22Rv1 (cell line): Measurements from ENCODE around the gene PTCD2.
A peak's percentile ranks its signal among the peaks of the same experiment; 100 is the strongest.
"Not testable (repeated sequence)": the region's sequence is repeated elsewhere in the genome, so short reads cannot be mapped to it uniquely, and the experiment has no call there.

Experiments
- H3K27ac ChIP-seq: fragments of 450-650 bp; 2 replicates; pipeline ENCODE4 v1.5.1; 2017
- ZFX ChIP-seq: fragments of 450-650 bp; IDR thresholded peaks from 2 replicates; pipeline ENCODE4 v1.6.1; 2017; ENCODE audit warnings: antibody characterized with exemption, borderline replicate concordance
- TF ChIP-seq, protein P1 (sequence below): fragments of 450-650 bp; IDR thresholded peaks from 2 replicates; pipeline ENCODE4 v1.5.1; 2017; ENCODE audit warnings: mild to moderate bottlenecking

PTCD2 gene

GRCh38 chr5:72392326-72392733, 72.2 kb downstream of the PTCD2 start:
- no peak overlapping the region for H3K27ac ChIP-seq
- TF ChIP-seq ZFX: no peak
- TF ChIP-seq, protein P1, sequence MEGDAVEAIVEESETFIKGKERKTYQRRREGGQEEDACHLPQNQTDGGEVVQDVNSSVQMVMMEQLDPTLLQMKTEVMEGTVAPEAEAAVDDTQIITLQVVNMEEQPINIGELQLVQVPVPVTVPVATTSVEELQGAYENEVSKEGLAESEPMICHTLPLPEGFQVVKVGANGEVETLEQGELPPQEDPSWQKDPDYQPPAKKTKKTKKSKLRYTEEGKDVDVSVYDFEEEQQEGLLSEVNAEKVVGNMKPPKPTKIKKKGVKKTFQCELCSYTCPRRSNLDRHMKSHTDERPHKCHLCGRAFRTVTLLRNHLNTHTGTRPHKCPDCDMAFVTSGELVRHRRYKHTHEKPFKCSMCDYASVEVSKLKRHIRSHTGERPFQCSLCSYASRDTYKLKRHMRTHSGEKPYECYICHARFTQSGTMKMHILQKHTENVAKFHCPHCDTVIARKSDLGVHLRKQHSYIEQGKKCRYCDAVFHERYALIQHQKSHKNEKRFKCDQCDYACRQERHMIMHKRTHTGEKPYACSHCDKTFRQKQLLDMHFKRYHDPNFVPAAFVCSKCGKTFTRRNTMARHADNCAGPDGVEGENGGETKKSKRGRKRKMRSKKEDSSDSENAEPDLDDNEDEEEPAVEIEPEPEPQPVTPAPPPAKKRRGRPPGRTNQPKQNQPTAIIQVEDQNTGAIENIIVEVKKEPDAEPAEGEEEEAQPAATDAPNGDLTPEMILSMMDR: no peak

DNA sequence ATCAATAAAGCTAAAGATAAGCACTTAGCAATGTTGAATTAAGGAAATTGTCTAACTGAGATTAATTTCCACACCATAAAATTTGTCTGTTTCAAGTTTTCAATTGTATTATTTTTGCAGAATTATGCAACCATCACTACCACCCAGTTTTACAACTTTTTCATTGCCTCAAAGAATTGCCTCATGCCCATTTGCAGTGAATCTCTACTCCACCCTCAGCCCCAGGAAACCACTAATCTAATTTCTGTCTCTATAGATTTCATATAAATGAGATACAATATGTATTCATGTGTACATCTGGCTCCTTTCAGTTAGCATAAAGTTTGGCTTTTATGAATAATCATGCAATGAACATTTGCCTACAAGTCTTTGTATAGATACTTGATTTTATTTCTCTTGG, 72.9 kb downstream of the PTCD2 start:
- no peak overlapping the region for H3K27ac ChIP-seq
- TF ChIP-seq, protein P1: no peak
- TF ChIP-seq ZFX: no peak

GRCh38 chr5:72394688-72395087, 74.5 kb downstream of the PTCD2 start:
- TF ChIP-seq, protein P1: peak; percentile 46
- TF ChIP-seq ZFX: no peak
- H3K27ac ChIP-seq: no peak overlapping the region

GRCh38 chr5:72397836-72398235, 77.7 kb downstream of the PTCD2 start:
- no peak overlapping the region for H3K27ac ChIP-seq
- no peak for TF ChIP-seq ZFX
- TF ChIP-seq, protein P1: no peak

- TF ChIP-seq, protein P1: no peak
- TF ChIP-seq ZFX: no peak
- no peak overlapping the region for H3K27ac ChIP-seq
Measured at GRCh38 chr5:72400950-72401349, 80.8 kb downstream of the PTCD2 start.

DNA sequence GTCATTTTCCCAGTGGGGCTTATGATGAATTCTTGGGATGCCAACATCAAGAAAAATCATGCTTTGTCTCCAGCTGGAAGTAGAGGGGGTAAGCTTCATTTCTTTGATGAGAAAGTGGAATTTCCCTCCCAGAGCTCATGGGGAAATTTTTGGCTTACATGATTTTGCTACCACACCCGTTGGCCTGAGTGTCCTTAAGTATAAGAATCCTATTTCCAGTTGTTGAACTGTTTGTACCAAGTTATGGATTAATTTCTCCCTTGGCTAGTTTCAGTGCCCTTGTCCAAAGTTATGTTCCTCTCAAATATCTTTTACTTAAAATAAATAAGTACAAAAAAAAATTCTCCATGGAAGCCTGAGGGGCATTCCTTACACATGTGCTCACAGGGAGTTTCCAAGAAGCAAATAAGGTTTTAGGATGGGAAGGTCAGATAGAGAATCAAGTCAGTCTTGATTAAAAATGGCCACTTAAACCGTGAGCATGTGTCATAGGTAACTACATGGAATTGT, 82.3 kb downstream of the PTCD2 start:
- no peak overlapping the region for H3K27ac ChIP-seq
- no peak for TF ChIP-seq ZFX
- TF ChIP-seq, protein P1: no peak

- TF ChIP-seq, protein P1: peak; percentile 56
- TF ChIP-seq ZFX: no peak
- no peak overlapping the region for H3K27ac ChIP-seq
Measured at GRCh38 chr5:72402959-72403628, 82.9 kb downstream of the PTCD2 start.

GRCh38 chr5:72404771-72405170, 84.6 kb downstream of the PTCD2 start:
- H3K27ac ChIP-seq: not testable (repeated sequence)
